ENCODE measurements around the gene INF2.

- no peak for TF ChIP-seq POLR2AphosphoS5 (IDR thresholded peaks at IDR 0.05; ENCODE audit: low read depth, low read length)
- no peak for TF ChIP-seq POLR2A (IDR thresholded peaks at IDR 0.05; ENCODE audit: low read depth, low read length)
These were observed 29.5 kb upstream of the INF2 start for GRCh38 chr14:104659764-104660523.
